HepG2 (cell line): ENCODE data around the gene MTA2. TPM values are rescaled to one million over a fixed set of nuclear protein-coding genes. Genes with fewer than 3 reads are reported as not detected.
A peak's percentile ranks its signal among the peaks of the same experiment; 100 is the strongest.

Source experiments
- ATAC-seq: fragments of 200-7000 bp; cut with Tn5 transposase; 3 replicates; pipeline ENCODE4 v1.9.1; 2020; ENCODE audit warnings: mild to moderate bottlenecking, moderate library complexity
- BruUV-seq: library from RNA; stranded (reverse); fragments of 400-500 nt; replicated peaks from 2 replicates; lab custom pipeline; 2021; lab: Mats Ljungman, UMichigan
- CTCF ChIA-PET: fragments of 300-600 bp; formaldehyde crosslinking; extraction: SDS; loops from one replicate; lab custom pipeline; 2021; ENCODE audit warnings: low total read pairs, inconsistent platforms, low intra/inter-chr PET ratio; lab: Yijun Ruan, JAX
- POLR2A ChIA-PET: fragments of 350-600 bp; sonication (Branson Sonifier 250); formaldehyde crosslinking; loops from one replicate; lab custom pipeline; 2020; ENCODE audit warnings: antibody characterized with exemption, inconsistent platforms; lab: Yijun Ruan, JAX
- DNase-seq: peaks from one replicate; pipeline ENCODE4 v3.0.0-alpha.2; 2015; ENCODE audit warnings: low spot score
- FAIRE-seq: peaks from 3 replicates; lab custom pipeline; 2011; peaks lifted over from hg19 to GRCh38; lab: Jason Lieb, UNC
- H2AFZ ChIP-seq: one replicate; pipeline ENCODE4 v1.6.1; 2011; ENCODE audit warnings: low read length, inconsistent platforms
- H3K27ac ChIP-seq: fragments of 300-600 bp; 3 replicates; pipeline ENCODE4 v1.8.0; 2011; ENCODE audit warnings: mixed run types, mild to moderate bottlenecking, mixed read lengths, low read length, inconsistent platforms; ENCODE audit not compliant: insufficient read depth; ENCODE audit errors: extremely low read length
- H3K27me3 ChIP-seq, 2 experiments: fragments of 200-600 bp in 1 of 2; 2 replicates in 1 of 2; 3 replicates in 1 of 2; pipeline versions ENCODE4 v1.6.0 to v1.8.0; 2011; ENCODE audit warnings: low read length in 2 of 2, mild to moderate bottlenecking in 2 of 2, moderate library complexity in 2 of 2, inconsistent platforms in 1 of 2; ENCODE audit not compliant: insufficient read depth in 2 of 2, control insufficient read depth in 1 of 2
- H3K36me3 ChIP-seq, 2 experiments: fragments of 200-600 bp in 1 of 2; replicated peaks in 1 of 2; 2 replicates in 1 of 2; 3 replicates in 1 of 2; pipeline versions ENCODE4 v1.5.1 to v1.8.0; 2011; ENCODE audit warnings: low read length in 2 of 2, inconsistent platforms in 1 of 2; ENCODE audit not compliant: insufficient read depth in 2 of 2, control insufficient read depth in 1 of 2
- H3K4me1 ChIP-seq: 2 replicates; pipeline ENCODE4 v1.5.1; 2012; ENCODE audit warnings: low read length, inconsistent platforms; ENCODE audit not compliant: insufficient read depth
- H3K4me2 ChIP-seq: 2 replicates; pipeline ENCODE4 v1.6.0; 2011; ENCODE audit warnings: low read depth, low read length, inconsistent platforms
- H3K4me3 ChIP-seq, 3 experiments: fragments of 200-600 bp in 1 of 3; sonication (generic), shearing (Covaris generic) in 1 of 3; replicated peaks in 1 of 3; 2 replicates each; pipeline ENCODE4 v1.5.1; 2011 to 2016; ENCODE audit warnings: low read length in 3 of 3, inconsistent platforms in 2 of 3, low read depth in 2 of 3, mild to moderate bottlenecking in 2 of 3, control low read depth in 1 of 3, mixed read lengths in 1 of 3; ENCODE audit not compliant: insufficient read depth in 1 of 3
- H3K79me2 ChIP-seq: one replicate; pipeline ENCODE4 v1.6.1; 2011; ENCODE audit warnings: low read length, inconsistent platforms; ENCODE audit not compliant: insufficient read depth
- H3K9ac ChIP-seq: 2 replicates; pipeline ENCODE4 v1.6.0; 2011; ENCODE audit warnings: mild to moderate bottlenecking, low read depth, low read length, inconsistent platforms; ENCODE audit not compliant: insufficient read depth
- H3K9me3 ChIP-seq: 2 replicates; pipeline ENCODE4 v1.5.1; 2012; ENCODE audit warnings: mild to moderate bottlenecking, low read length
- H4K20me1 ChIP-seq: 2 replicates; pipeline ENCODE4 v1.6.0; 2011; ENCODE audit warnings: inconsistent platforms, mild to moderate bottlenecking, low read length, moderate library complexity; ENCODE audit not compliant: insufficient read depth
- KDM6A ChIP-seq: IDR thresholded peaks from 2 replicates; pipeline ENCODE4 v1.6.1; 2016; ENCODE audit warnings: low read depth
- MAFF ChIP-seq: IDR thresholded peaks from 2 replicates; pipeline ENCODE4 v1.6.1; 2011; ENCODE audit warnings: low read depth, low read length, improper control_type of control experiment
- MAFK ChIP-seq, 2 experiments: IDR thresholded peaks in 1 of 2; conservative IDR thresholded peaks in 1 of 2; 2 replicates each; pipeline ENCODE4 v1.6.1; 2011; ENCODE audit warnings: improper control_type of control experiment in 2 of 2, low read length in 2 of 2
- PHB2 ChIP-seq: fragments of 450-650 bp; IDR thresholded peaks from 2 replicates; pipeline ENCODE4 v1.6.1; 2018; ENCODE audit not compliant: partially characterized antibody
- PRPF4 ChIP-seq: fragments of 200-400 bp; formaldehyde crosslinking; IDR thresholded peaks from 2 replicates; pipeline ENCODE4 v1.6.1; 2016; ENCODE audit warnings: low read length, low read depth; ENCODE audit not compliant: poor library complexity, severe bottlenecking
- ZBTB33 ChIP-seq: sonication (generic); formaldehyde crosslinking; IDR thresholded peaks from 2 replicates; pipeline ENCODE4 v1.4.0; 2020; ENCODE audit warnings: missing genetic modification reagents
- ZNF709 ChIP-seq: sonication (generic); formaldehyde crosslinking; IDR thresholded peaks from 2 replicates; pipeline ENCODE4 v1.5.0; 2020; ENCODE audit warnings: mild to moderate bottlenecking, missing genetic modification reagents
- whole genome bisulfite sequencing: methylation state at CpG from one replicate; pipeline ENCODE4 v1.1.6; 2017; ENCODE audit warnings: low lambda C conversion rate; 5-methylcytosine and 5-hydroxymethylcytosine counted together
- in situ Hi-C: cut with HindIII; loops from 2 replicates; pipeline ENCODE4 v1.10.0; 2017; ENCODE audit warnings: low pct_unique_long_range_greater_than_20kb; ENCODE audit not compliant: extremely low pct_ligation_motif_present
- intact Hi-C: fragments of 100-400 bp; cut with micrococcal nuclease; formaldehyde crosslinking; loops from one replicate; pipeline ENCODE4 v1.10.0; 2022; ENCODE audit not compliant: unreplicated experiment
- polyA plus RNA-seq, 8 experiments: library from polyadenylated mRNA; depleted of rRNA in 3 of 8; stranded (reverse) in 7 of 8; unstranded in 1 of 8; fragments of >200 nt; fragmentation: Illumina TruSeq in 4 of 8; extraction: Trizol in 4 of 8; gene quantifications; 2 replicates each; pipeline versions ENCODE4 v1.2.1 to v1.2.3, GENCODE V29; 2011 to 2016; ENCODE audit warnings: low read depth in 4 of 8, missing spikeins in 1 of 8, mixed read lengths in 1 of 8; ENCODE audit not compliant: insufficient read depth in 1 of 8
- total RNA-seq, 5 experiments: library from RNA; depleted of rRNA; stranded (reverse); fragments of >200 nt; fragmentation: Illumina TruSeq; extraction: Trizol; gene quantifications; 2 replicates each; pipeline ENCODE4 v1.2.3, GENCODE V29; 2016; ENCODE audit warnings: low read depth in 1 of 5
- TF ChIP-seq, protein P1 (sequence below): IDR thresholded peaks from 2 replicates; pipeline ENCODE4 v1.6.1; 2016; ENCODE audit warnings: missing compliant biosample characterization, missing genetic modification reagents, borderline replicate concordance
- TF ChIP-seq, protein P2 (sequence below): sonication (generic); formaldehyde crosslinking; IDR thresholded peaks from 2 replicates; pipeline ENCODE4 v1.5.0; 2020; ENCODE audit warnings: missing genetic modification reagents

MTA2 gene
- total and polyA plus RNA-seq, 2 of the 13 experiments (the other 11 are each of a cell fraction or from before 2014, with no cell fraction given), result 14.0 to 70.0 TPM

DNA sequence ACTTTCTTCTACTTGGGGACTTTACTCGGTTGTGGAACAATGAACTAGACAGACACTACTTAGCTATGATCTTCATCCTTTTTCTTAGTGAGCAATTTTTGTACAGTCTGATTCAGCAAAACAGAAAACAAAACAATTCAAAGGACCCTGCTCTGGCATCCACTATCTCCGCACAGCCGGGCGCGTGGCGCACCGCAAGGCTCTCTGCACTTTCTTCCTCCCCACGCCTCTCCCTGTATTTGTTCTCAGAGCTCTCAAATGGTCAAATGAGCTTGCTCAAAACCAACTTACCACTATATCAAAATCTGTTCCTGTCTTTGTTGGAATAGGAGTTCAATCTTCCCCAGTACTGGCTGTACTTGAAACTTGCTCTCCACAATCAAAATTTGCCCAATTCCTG is 35.4 kb downstream of the MTA2 start:
- H3K9ac ChIP-seq, result no peak overlapping the region
- FAIRE-seq, result no peak
- no peak overlapping the region for H3K4me2 ChIP-seq
- peaks cover 83% of the 10 kb centered on the region for H3K4me1 ChIP-seq
- intact Hi-C loops, result no loop called here
- peaks cover 10 to 74% of the 10 kb centered on the region in 2 experiments for H3K36me3 ChIP-seq
- TF ChIP-seq ZNF709 (CRISPR knock-in tag) (no peak), PHB2 (no peak), ZBTB33 (CRISPR knock-in tag) (peak; percentile 74), MAFF (0 out of 2 replicates have a peak, but pooled peaks have one; percentile 5), KDM6A (CRISPR knock-in tag) (no peak), PRPF4 (no peak), MAFK (conservative IDR thresholded peaks at IDR 0.05 in 1 of 2, IDR thresholded peaks at IDR 0.05 in 1 of 2; ENCODE audit: low read length in 2 of 2) (peak in 1 of 2 experiments; percentile 16; a peak in 1 of 4 replicates)
- TF ChIP-seq, protein P1, sequence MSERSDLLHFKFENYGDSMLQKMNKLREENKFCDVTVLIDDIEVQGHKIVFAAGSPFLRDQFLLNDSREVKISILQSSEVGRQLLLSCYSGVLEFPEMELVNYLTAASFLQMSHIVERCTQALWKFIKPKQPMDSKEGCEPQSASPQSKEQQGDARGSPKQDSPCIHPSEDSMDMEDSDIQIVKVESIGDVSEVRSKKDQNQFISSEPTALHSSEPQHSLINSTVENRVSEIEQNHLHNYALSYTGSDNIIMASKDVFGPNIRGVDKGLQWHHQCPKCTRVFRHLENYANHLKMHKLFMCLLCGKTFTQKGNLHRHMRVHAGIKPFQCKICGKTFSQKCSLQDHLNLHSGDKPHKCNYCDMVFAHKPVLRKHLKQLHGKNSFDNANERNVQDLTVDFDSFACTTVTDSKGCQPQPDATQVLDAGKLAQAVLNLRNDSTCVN (CRISPR knock-in tag), result no peak
- TF ChIP-seq, protein P2, sequence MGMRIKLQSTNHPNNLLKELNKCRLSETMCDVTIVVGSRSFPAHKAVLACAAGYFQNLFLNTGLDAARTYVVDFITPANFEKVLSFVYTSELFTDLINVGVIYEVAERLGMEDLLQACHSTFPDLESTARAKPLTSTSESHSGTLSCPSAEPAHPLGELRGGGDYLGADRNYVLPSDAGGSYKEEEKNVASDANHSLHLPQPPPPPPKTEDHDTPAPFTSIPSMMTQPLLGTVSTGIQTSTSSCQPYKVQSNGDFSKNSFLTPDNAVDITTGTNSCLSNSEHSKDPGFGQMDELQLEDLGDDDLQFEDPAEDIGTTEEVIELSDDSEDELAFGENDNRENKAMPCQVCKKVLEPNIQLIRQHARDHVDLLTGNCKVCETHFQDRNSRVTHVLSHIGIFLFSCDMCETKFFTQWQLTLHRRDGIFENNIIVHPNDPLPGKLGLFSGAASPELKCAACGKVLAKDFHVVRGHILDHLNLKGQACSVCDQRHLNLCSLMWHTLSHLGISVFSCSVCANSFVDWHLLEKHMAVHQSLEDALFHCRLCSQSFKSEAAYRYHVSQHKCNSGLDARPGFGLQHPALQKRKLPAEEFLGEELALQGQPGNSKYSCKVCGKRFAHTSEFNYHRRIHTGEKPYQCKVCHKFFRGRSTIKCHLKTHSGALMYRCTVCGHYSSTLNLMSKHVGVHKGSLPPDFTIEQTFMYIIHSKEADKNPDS (CRISPR knock-in tag), result no peak
- TF ChIP-seq, all 625 proteins: peak for 3
- Histone ChIP-seq H3K27me3 (no peaks in the 10 kb centered on the region), H3K4me3 (no peak overlapping the region), H3K9me3 (no peaks in the 10 kb centered on the region), H3K79me2 (peaks cover 41% of the 10 kb centered on the region), H2AFZ (no peak overlapping the region), H4K20me1 (peaks cover 16% of the 10 kb centered on the region), H3K27ac (no peak overlapping the region)
- no TSS peak for BruUV-seq
- peak; percentile 21; the same call in 2 of the 3 replicates for ATAC-seq
- no peak for DNase-seq
- POLR2A ChIA-PET, result interaction anchor here (1.1 to 2.2 kb wide), 3 partner anchors 8 to 99 kb away, joined by 3 to 18 read pairs (median 15); partner anchors contain the start of genes C11orf98, CSKMT, EEF1G and TUT1
- in situ Hi-C loops, result no loop called here
- WGBS, result 95% methylated on average over 8 of the region's 8 CpGs
- CTCF ChIA-PET, result no interaction called here
